IMR-90 (cell line): Measurements from ENCODE around the gene NEUROG1. TPM values are rescaled to one million over a fixed set of nuclear protein-coding genes. Genes with fewer than 3 reads are reported as not detected.

Experiments
- ATAC-seq: fragments of 200-7000 bp; cut with Tn5 transposase; 2 replicates; pipeline ENCODE4 v1.9.1; 2020; ENCODE audit warnings: low read depth, mild to moderate bottlenecking, moderate library complexity
- BruUV-seq: library from RNA; stranded (reverse); fragments of 400-500 nt; replicated peaks from 2 replicates; lab custom pipeline; 2021; lab: Mats Ljungman, UMichigan
- CTCF ChIA-PET: fragments of 300-600 bp; formaldehyde crosslinking; extraction: SDS; loops from one replicate; lab custom pipeline; 2021; ENCODE audit warnings: antibody characterized with exemption; lab: Yijun Ruan, JAX
- POLR2A ChIA-PET: fragments of 300-600 bp; sonication (Branson Sonifier 250); formaldehyde crosslinking; loops from one replicate; lab custom pipeline; 2022; ENCODE audit warnings: antibody characterized with exemption; ENCODE audit not compliant: unreplicated experiment; lab: Charles Lee
- DNase-seq: peaks from one replicate; pipeline ENCODE4 v3.0.0; 2013
- H2AFZ ChIP-seq: replicated peaks from 2 replicates; pipeline ENCODE3; 2013; ENCODE audit warnings: low read length, mild to moderate bottlenecking; ENCODE audit not compliant: poor library complexity
- H2AK5ac ChIP-seq: 2 replicates; pipeline ENCODE4 v1.6.1; 2013; ENCODE audit warnings: low read depth, low read length, inconsistent platforms
- H2AK9ac ChIP-seq: replicated peaks from 2 replicates; pipeline ENCODE3; 2013; ENCODE audit warnings: mild to moderate bottlenecking, low read depth, low read length, moderate library complexity; ENCODE audit not compliant: poor library complexity
- H2BK120ac ChIP-seq: 2 replicates; pipeline ENCODE4 v1.6.1; 2013; ENCODE audit warnings: low read depth, low read length, inconsistent platforms
- H2BK15ac ChIP-seq: 3 replicates; pipeline ENCODE4 v1.6.1; 2013; ENCODE audit warnings: low read depth, low read length, inconsistent platforms
- H2BK20ac ChIP-seq: 2 replicates; pipeline ENCODE4 v1.6.1; 2013; ENCODE audit warnings: low read depth, mild to moderate bottlenecking, inconsistent platforms, low read length, moderate library complexity
- H2BK5ac ChIP-seq: 2 replicates; pipeline ENCODE4 v1.6.1; 2013; ENCODE audit warnings: mild to moderate bottlenecking, low read depth, low read length, inconsistent platforms; ENCODE audit not compliant: poor library complexity, severe bottlenecking
- H3K14ac ChIP-seq: replicated peaks from 2 replicates; pipeline ENCODE4 v1.6.1; 2013; ENCODE audit warnings: low read depth, low read length, inconsistent platforms
- H3K18ac ChIP-seq: 2 replicates; pipeline ENCODE4 v1.6.1; 2013; ENCODE audit warnings: low read depth, low read length, control low read depth
- H3K23ac ChIP-seq: 2 replicates; pipeline ENCODE4 v1.6.1; 2013; ENCODE audit warnings: low read depth, low read length, inconsistent platforms
- H3K27ac ChIP-seq: 2 replicates; pipeline ENCODE4 v1.5.1; 2013; ENCODE audit warnings: mild to moderate bottlenecking, control low read depth, low read length; ENCODE audit not compliant: insufficient read depth
- H3K27me3 ChIP-seq: 2 replicates; pipeline ENCODE4 v1.6.1; 2013; ENCODE audit warnings: low read length; ENCODE audit not compliant: control insufficient read depth, insufficient read depth
- H3K36me3 ChIP-seq: 2 replicates; pipeline ENCODE4 v1.6.1; 2013; ENCODE audit warnings: low read length, mixed read lengths; ENCODE audit not compliant: control insufficient read depth, insufficient read depth
- H3K4ac ChIP-seq: 2 replicates; pipeline ENCODE4 v1.6.1; 2013; ENCODE audit warnings: low read depth, low read length, inconsistent platforms
- H3K4me1 ChIP-seq: 2 replicates; pipeline ENCODE4 v1.6.1; 2013; ENCODE audit warnings: low read length, mixed read lengths; ENCODE audit not compliant: control insufficient read depth, insufficient read depth
- H3K4me2 ChIP-seq: 2 replicates; pipeline ENCODE4 v1.6.1; 2013; ENCODE audit warnings: low read depth, mild to moderate bottlenecking, control low read depth, low read length, moderate library complexity
- H3K4me3 ChIP-seq: 2 replicates; pipeline ENCODE4 v1.5.1; 2013; ENCODE audit warnings: low read depth, mild to moderate bottlenecking, control low read depth, low read length, moderate library complexity; ENCODE audit not compliant: insufficient read depth
- H3K56ac ChIP-seq: 2 replicates; pipeline ENCODE4 v1.6.1; 2013; ENCODE audit warnings: low read length, inconsistent platforms; ENCODE audit not compliant: insufficient read depth; ENCODE audit errors: extremely low read depth
- H3K79me1 ChIP-seq, 2 experiments: 2 replicates each; pipeline ENCODE4 v1.6.1; 2013; ENCODE audit warnings: low read length in 2 of 2, inconsistent platforms in 1 of 2, low read depth in 1 of 2
- H3K9ac ChIP-seq: 2 replicates; pipeline ENCODE4 v1.6.1; 2013; ENCODE audit warnings: low read depth, low read length, control low read depth
- H3K9me1 ChIP-seq: 2 replicates; pipeline ENCODE4 v1.6.1; 2013; ENCODE audit warnings: low read length, inconsistent platforms; ENCODE audit not compliant: insufficient read depth
- H3K9me3 ChIP-seq: 2 replicates; pipeline ENCODE4 v1.6.1; 2013; ENCODE audit warnings: low read length; ENCODE audit not compliant: control insufficient read depth, insufficient read depth
- H4K20me1 ChIP-seq: 2 replicates; pipeline ENCODE4 v1.6.1; 2013; ENCODE audit warnings: low read length, inconsistent platforms; ENCODE audit not compliant: insufficient read depth
- H4K5ac ChIP-seq: 2 replicates; pipeline ENCODE4 v1.6.1; 2013; ENCODE audit warnings: mild to moderate bottlenecking, low read depth, low read length, control low read depth
- H4K8ac ChIP-seq, 2 experiments: 2 replicates each; pipeline ENCODE4 v1.6.1; 2013; ENCODE audit warnings: low read depth in 2 of 2, low read length in 2 of 2, control low read depth in 1 of 2, inconsistent platforms in 1 of 2
- H4K91ac ChIP-seq: 2 replicates; pipeline ENCODE4 v1.6.1; 2013; ENCODE audit warnings: low read depth, low read length, inconsistent platforms; ENCODE audit not compliant: insufficient read depth
- BHLHE40 ChIP-seq: fragments of 150-350 bp; IDR thresholded peaks from 2 replicates; pipeline ENCODE4 v1.6.1; 2016; ENCODE audit warnings: mild to moderate bottlenecking, low read depth, low read length
- CEBPB ChIP-seq: IDR thresholded peaks from 2 replicates; pipeline ENCODE4 v1.6.1; 2012; ENCODE audit warnings: low read depth, low read length, improper control_type of control experiment
- CHD1 ChIP-seq: IDR thresholded peaks from 2 replicates; pipeline ENCODE4 v1.6.1; 2012; ENCODE audit warnings: low read depth, low read length, improper control_type of control experiment
- FOS ChIP-seq: fragments of 150-350 bp; IDR thresholded peaks from 2 replicates; pipeline ENCODE4 v1.6.1; 2016; ENCODE audit warnings: low read depth, low read length
- MAFK ChIP-seq: IDR thresholded peaks from 2 replicates; pipeline ENCODE4 v1.6.1; 2012; ENCODE audit warnings: low read depth, low read length, improper control_type of control experiment
- MAZ ChIP-seq: IDR thresholded peaks from 2 replicates; pipeline ENCODE4 v1.6.1; 2012; ENCODE audit warnings: low read depth, mild to moderate bottlenecking, low read length, improper control_type of control experiment, moderate library complexity, borderline replicate concordance
- MXI1 ChIP-seq: IDR thresholded peaks from 2 replicates; pipeline ENCODE4 v1.6.1; 2012; ENCODE audit warnings: low read depth, mild to moderate bottlenecking, low read length, moderate library complexity, borderline replicate concordance
- NFE2L2 ChIP-seq: fragments of 150-350 bp; IDR thresholded peaks from 2 replicates; pipeline ENCODE4 v1.6.1; 2016; ENCODE audit warnings: low read depth, mild to moderate bottlenecking, low read length
- POLR2A ChIP-seq: IDR thresholded peaks from 2 replicates; pipeline ENCODE4 v1.6.1; 2012; ENCODE audit warnings: mild to moderate bottlenecking, low read depth, low read length
- RAD21 ChIP-seq: IDR thresholded peaks from 2 replicates; pipeline ENCODE4 v1.6.1; 2012; ENCODE audit warnings: low read length, improper control_type of control experiment
- RCOR1 ChIP-seq: IDR thresholded peaks from 2 replicates; pipeline ENCODE4 v1.6.1; 2012; ENCODE audit warnings: mild to moderate bottlenecking, low read length, improper control_type of control experiment; ENCODE audit not compliant: insufficient replicate concordance
- RFX5 ChIP-seq: IDR thresholded peaks from 2 replicates; pipeline ENCODE4 v1.8.0; 2012; ENCODE audit warnings: low read depth, mild to moderate bottlenecking, low read length, moderate library complexity
- SMC3 ChIP-seq: fragments of 150-350 bp; IDR thresholded peaks from 2 replicates; pipeline ENCODE4 v1.6.1; 2016; ENCODE audit warnings: low read depth, mild to moderate bottlenecking, antibody characterized with exemption, low read length, moderate library complexity
- WGBS, 2 experiments: methylation state at CpG; one replicate each; pipeline versions ENCODE4 v1.1.5 to v1.1.7; 2013; ENCODE audit warnings: missing lambda C conversion rate in 2 of 2; ENCODE audit not compliant: insufficient read length in 1 of 2; ENCODE audit errors: extremely low coverage in 2 of 2; 5-methylcytosine and 5-hydroxymethylcytosine counted together
- dilution Hi-C: fragments of 300-500 bp; cut with HindIII; formaldehyde crosslinking; loops from one replicate; pipeline ENCODE4 v1.14.3; 2018; ENCODE audit warnings: low sequenced_read_pairs; ENCODE audit not compliant: unreplicated experiment
- in situ Hi-C: fragments of 300-500 bp; cut with MboI; formaldehyde crosslinking; loops from 3 replicates; pipeline ENCODE4 v1.14.3; 2019; ENCODE audit warnings: low sequenced_read_pairs, inconsistent platforms, mixed read lengths
- intact Hi-C: fragments of 100-400 bp; cut with micrococcal nuclease; formaldehyde crosslinking; loops from 2 replicates; pipeline ENCODE4 v1.10.0; 2022
- polyA plus RNA-seq, 3 experiments: library from polyadenylated mRNA; depleted of rRNA; stranded (reverse); fragments of >200 nt; gene quantifications; 2 replicates each; pipeline ENCODE4 v1.2.3, GENCODE V29; 2012; ENCODE audit warnings: low replicate concordance in 1 of 3
- total RNA-seq: library from RNA; depleted of rRNA; stranded (reverse); fragments of >200 nt; gene quantifications from 2 replicates; pipeline ENCODE4 v1.2.3, GENCODE V29; 2012
- TF ChIP-seq, protein P1 (sequence below): fragments of 150-350 bp; IDR thresholded peaks from 2 replicates; pipeline ENCODE4 v1.6.1; 2016; ENCODE audit warnings: low read depth, mild to moderate bottlenecking, low read length, moderate library complexity, borderline replicate concordance
- TF ChIP-seq, protein P2 (sequence below): fragments of 150-350 bp; IDR thresholded peaks from 2 replicates; pipeline ENCODE4 v1.6.1; 2017; ENCODE audit warnings: mild to moderate bottlenecking, antibody characterized with exemption, low read length, low read depth
- TF ChIP-seq, protein P3 (sequence below): conservative IDR thresholded peaks from 2 replicates; pipeline ENCODE4 v1.5.1; 2012; ENCODE audit warnings: mild to moderate bottlenecking, low read depth, low read length, improper control_type of control experiment

NEUROG1 gene
- total and polyA plus RNA-seq, 2 of the 4 experiments (the other 2 are of a cell fraction), result not detected

DNA sequence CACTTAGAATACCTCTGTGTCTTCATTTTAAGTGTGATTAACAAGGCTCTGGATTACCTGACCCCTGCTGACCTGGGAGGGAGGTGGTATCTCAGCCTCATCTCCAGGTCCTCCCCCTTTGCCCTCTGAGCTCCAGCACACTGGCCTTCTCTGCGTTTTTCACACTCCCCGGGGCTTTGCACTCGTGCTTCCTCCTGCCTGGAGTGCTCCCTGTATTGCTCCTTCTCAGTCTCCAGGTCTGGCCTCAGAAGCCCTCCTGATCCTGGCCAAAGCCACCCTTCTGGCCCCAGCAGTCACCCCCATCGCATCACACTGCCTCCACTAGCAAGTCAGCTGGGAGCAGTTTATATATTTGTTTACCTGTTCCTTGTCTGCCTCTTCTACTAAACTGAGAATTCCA lies 13.6 kb upstream of the NEUROG1 start:
- Histone ChIP-seq H3K56ac (no peak overlapping the region), H3K36me3 (no peaks in the 10 kb centered on the region), H3K23ac (no peak overlapping the region), H3K4me2 (no peak overlapping the region), H2BK5ac (no peak overlapping the region), H4K8ac (no peak overlapping the region), H2AFZ (no peak overlapping the region), H3K4me3 (no peak overlapping the region), H3K18ac (no peak overlapping the region), H3K9me1 (no peaks in the 10 kb centered on the region), H4K91ac (no peak overlapping the region), H3K9me3 (no peaks in the 10 kb centered on the region), H3K79me1 (no peaks in the 10 kb centered on the region), H3K4ac (no peak overlapping the region), H4K20me1 (no peaks in the 10 kb centered on the region), H3K27me3 (peaks cover 70% of the 10 kb centered on the region), H3K9ac (no peak overlapping the region), H3K27ac (no peak overlapping the region), H2BK15ac (no peak overlapping the region), H4K5ac (no peak overlapping the region), H2BK20ac (no peak overlapping the region), H3K14ac (no peak overlapping the region), H2AK5ac (no peak overlapping the region), H2BK120ac (no peak overlapping the region), H3K4me1 (no peaks in the 10 kb centered on the region), H2AK9ac (no peak overlapping the region)
- dilution Hi-C loops, result no loop called here
- in situ Hi-C loops, result no loop called here
- no CpG with 5 or more reads among the region's 4 CpGs for WGBS, 2 experiments
- no peak for TF ChIP-seq RAD21
- no peak for TF ChIP-seq BHLHE40
- TF ChIP-seq SMC3, result no peak
- no peak for TF ChIP-seq MXI1
- no peak for TF ChIP-seq NFE2L2
- TF ChIP-seq, protein P1, sequence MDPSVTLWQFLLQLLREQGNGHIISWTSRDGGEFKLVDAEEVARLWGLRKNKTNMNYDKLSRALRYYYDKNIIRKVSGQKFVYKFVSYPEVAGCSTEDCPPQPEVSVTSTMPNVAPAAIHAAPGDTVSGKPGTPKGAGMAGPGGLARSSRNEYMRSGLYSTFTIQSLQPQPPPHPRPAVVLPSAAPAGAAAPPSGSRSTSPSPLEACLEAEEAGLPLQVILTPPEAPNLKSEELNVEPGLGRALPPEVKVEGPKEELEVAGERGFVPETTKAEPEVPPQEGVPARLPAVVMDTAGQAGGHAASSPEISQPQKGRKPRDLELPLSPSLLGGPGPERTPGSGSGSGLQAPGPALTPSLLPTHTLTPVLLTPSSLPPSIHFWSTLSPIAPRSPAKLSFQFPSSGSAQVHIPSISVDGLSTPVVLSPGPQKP, result no peak
- TF ChIP-seq CHD1, result no peak
- TF ChIP-seq RFX5, result no peak
- TF ChIP-seq CEBPB, result no peak
- no peak for TF ChIP-seq POLR2A
- no peak for TF ChIP-seq RCOR1
- TF ChIP-seq MAFK, result no peak
- TF ChIP-seq, protein P2, sequence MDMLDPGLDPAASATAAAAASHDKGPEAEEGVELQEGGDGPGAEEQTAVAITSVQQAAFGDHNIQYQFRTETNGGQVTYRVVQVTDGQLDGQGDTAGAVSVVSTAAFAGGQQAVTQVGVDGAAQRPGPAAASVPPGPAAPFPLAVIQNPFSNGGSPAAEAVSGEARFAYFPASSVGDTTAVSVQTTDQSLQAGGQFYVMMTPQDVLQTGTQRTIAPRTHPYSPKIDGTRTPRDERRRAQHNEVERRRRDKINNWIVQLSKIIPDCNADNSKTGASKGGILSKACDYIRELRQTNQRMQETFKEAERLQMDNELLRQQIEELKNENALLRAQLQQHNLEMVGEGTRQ, result no peak
- TF ChIP-seq, protein P3, sequence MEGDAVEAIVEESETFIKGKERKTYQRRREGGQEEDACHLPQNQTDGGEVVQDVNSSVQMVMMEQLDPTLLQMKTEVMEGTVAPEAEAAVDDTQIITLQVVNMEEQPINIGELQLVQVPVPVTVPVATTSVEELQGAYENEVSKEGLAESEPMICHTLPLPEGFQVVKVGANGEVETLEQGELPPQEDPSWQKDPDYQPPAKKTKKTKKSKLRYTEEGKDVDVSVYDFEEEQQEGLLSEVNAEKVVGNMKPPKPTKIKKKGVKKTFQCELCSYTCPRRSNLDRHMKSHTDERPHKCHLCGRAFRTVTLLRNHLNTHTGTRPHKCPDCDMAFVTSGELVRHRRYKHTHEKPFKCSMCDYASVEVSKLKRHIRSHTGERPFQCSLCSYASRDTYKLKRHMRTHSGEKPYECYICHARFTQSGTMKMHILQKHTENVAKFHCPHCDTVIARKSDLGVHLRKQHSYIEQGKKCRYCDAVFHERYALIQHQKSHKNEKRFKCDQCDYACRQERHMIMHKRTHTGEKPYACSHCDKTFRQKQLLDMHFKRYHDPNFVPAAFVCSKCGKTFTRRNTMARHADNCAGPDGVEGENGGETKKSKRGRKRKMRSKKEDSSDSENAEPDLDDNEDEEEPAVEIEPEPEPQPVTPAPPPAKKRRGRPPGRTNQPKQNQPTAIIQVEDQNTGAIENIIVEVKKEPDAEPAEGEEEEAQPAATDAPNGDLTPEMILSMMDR, result no peak
- TF ChIP-seq MAZ, result no peak
- no peak for TF ChIP-seq FOS
- ChIA-PET POLR2A (no interaction called here), CTCF (interaction anchor here (1.6 to 8.0 kb wide), 3 partner anchors 12 to 84 kb away, joined by 4 to 108 read pairs (median 5); no protein-coding TSS in a partner anchor)
- DNase-seq (no peak), ATAC-seq (no peak)
- intact Hi-C loops, result no loop called here
- BruUV-seq, result no TSS peak
